ENCODE results near the gene CACNA1D.
A peak's percentile ranks its signal among the peaks of the same experiment; 100 is the strongest.

The CACNA1D gene

GRCh38 chr3:53715815-53716483 lies 221.5 kb downstream of the CACNA1D start:
- no peak for DNase-seq (ENCODE audit: low spot score)

GRCh38 chr3:53716998-53717397 lies 222.6 kb downstream of the CACNA1D start:
- DNase-seq (ENCODE audit: low spot score) = no peak

GRCh38 chr3:53718462-53718861 lies 224.1 kb downstream of the CACNA1D start:
- no peak for DNase-seq (ENCODE audit: low spot score)

- no peak for DNase-seq (ENCODE audit: low spot score)
These were observed 225.4 kb downstream of the CACNA1D start for GRCh38 chr3:53719796-53720195.

GRCh38 chr3:53721187-53722119 lies 227.0 kb downstream of the CACNA1D start:
- DNase-seq (ENCODE audit: low spot score) = peak; percentile 53

GRCh38 chr3:53724566-53724965 lies 230.2 kb downstream of the CACNA1D start:
- DNase-seq (ENCODE audit: low spot score) = no peak

- DNase-seq (ENCODE audit: low spot score) = no peak
These were observed 231.1 kb downstream of the CACNA1D start for GRCh38 chr3:53725387-53725995.

GRCh38 chr3:53726643-53727042 lies 232.2 kb downstream of the CACNA1D start:
- no peak for DNase-seq (ENCODE audit: low spot score)

- DNase-seq (ENCODE audit: low spot score) = no peak
These were observed 234.2 kb downstream of the CACNA1D start for GRCh38 chr3:53728606-53729005.

GRCh38 chr3:53729159-53729558 lies 234.7 kb downstream of the CACNA1D start:
- no peak for DNase-seq (ENCODE audit: low spot score)

GRCh38 chr3:53729618-53730017 lies 235.2 kb downstream of the CACNA1D start:
- peak; percentile 7 for DNase-seq (ENCODE audit: low spot score)

GRCh38 chr3:53730576-53730975 lies 236.2 kb downstream of the CACNA1D start:
- no peak for DNase-seq (ENCODE audit: low spot score)

- DNase-seq (ENCODE audit: low spot score) = no peak
These were observed 237.7 kb downstream of the CACNA1D start for GRCh38 chr3:53731934-53732624.

- DNase-seq (ENCODE audit: low spot score) = no peak
These were observed 239.0 kb downstream of the CACNA1D start for GRCh38 chr3:53733446-53733845.

GRCh38 chr3:53739966-53740365 lies 245.6 kb downstream of the CACNA1D start:
- no peak for DNase-seq (ENCODE audit: low spot score)

- DNase-seq (ENCODE audit: low spot score) = no peak
These were observed 246.5 kb downstream of the CACNA1D start for GRCh38 chr3:53740956-53741355.

GRCh38 chr3:53744351-53744750 lies 249.9 kb downstream of the CACNA1D start:
- peak; percentile 6 for DNase-seq (ENCODE audit: low spot score)

- no peak for DNase-seq (ENCODE audit: low spot score)
These were observed 253.1 kb downstream of the CACNA1D start for GRCh38 chr3:53747559-53747958.

- no peak for DNase-seq (ENCODE audit: low spot score)
These were observed 254.3 kb downstream of the CACNA1D start for GRCh38 chr3:53748512-53749271.

- DNase-seq (ENCODE audit: low spot score) = no peak
These were observed 255.0 kb downstream of the CACNA1D start for GRCh38 chr3:53749448-53749847.

Measured in RKO (cell line).